ENCODE results near the gene ZNF140.

ZNF140 gene

GRCh38 chr12:133130808-133131128 lies 50.0 kb downstream of the ZNF140 start:
- peak; percentile 44 for DNase-seq

- DNase-seq = no peak
These were observed 55.0 kb downstream of the ZNF140 start for GRCh38 chr12:133135747-133136146.

DNA sequence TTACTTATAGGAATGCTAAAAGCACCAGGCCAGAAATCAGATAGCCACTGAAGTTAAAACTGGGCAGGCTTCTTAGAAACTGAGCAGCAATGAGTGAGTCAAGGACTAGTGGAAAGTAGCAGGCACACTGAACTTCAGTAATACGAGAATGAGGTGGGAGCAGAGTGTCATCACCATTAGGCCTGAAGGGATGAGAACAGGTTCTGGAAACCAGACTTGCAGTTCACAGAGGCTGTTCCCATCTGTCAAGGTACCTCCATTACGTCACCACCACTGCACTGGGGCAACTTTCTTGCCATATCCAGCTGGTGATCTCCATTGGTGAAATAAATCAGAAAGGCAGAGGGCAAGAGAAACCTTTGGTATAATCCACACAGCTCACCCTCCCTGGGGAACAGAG lies 65.3 kb downstream of the ZNF140 start:
- DNase-seq = no peak

- DNase-seq = no peak
These were observed 75.5 kb downstream of the ZNF140 start for GRCh38 chr12:133156125-133156690.
